CD1c-positive myeloid dendritic cell (primary cell): ENCODE data around the gene DAB2IP.

Source experiments
- DNase-seq: peaks from one replicate; pipeline ENCODE4 v3.0.0-alpha.2; 2016; ENCODE audit errors: extremely low spot score

The DAB2IP gene

DNA sequence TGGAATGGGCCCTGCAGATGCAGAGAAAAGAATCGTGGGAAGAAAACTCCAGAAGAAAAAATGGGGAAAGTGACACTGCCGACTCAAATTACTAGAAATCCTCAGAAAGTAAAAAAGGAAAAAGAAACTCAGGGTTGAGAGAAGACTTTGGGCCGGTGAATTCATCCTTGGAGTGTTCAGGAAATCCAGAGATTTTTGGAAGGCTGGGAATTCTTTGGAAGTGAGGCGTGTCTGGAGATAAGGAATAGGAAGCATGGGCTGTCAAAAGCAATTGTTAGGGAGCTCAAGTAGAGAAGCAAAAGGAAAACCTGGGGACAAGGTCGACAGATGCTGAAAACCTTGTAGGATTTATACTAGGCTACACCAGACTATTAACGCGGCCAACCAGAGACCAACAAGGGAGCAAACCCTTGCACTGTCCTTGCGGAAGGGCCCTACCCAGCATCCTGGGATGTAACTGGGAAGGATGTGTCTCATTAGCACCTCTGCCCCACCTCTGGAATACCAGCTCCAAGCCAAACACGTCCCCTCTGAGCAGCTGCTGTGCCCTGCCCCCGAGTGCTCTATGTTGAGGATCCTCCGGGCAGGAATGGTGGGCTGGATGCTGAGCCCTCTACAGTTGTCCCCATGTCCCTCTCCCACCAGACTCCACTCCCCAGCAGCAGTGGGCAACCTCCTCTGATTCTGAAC lies 11.6 kb downstream of the DAB2IP start:
- no peak for DNase-seq

DNA sequence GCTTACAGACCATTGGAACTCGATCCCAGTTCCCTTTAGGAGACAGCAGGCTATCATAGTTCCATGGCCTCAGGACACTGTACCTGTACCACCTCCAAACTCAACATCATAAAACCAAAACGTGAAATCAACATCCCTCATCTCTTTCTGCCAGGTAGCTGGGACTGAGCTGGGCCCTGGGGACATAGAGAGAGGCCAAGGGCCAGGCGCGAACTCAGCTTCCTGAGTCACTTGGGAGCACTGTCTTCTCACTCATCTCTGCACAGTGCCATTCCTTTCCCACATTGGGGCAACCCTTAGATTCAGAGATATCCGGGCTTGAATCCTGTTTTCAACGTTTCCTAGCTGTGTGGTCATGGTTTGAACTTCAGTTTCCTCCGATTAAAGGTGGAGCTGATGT lies 12.2 kb downstream of the DAB2IP start:
- DNase-seq = no peak

GRCh38 chr9:121666294-121666693 lies 14.9 kb downstream of the DAB2IP start:
- DNase-seq = no peak

GRCh38 chr9:121667214-121667613 lies 15.8 kb downstream of the DAB2IP start:
- DNase-seq = no peak

DNA sequence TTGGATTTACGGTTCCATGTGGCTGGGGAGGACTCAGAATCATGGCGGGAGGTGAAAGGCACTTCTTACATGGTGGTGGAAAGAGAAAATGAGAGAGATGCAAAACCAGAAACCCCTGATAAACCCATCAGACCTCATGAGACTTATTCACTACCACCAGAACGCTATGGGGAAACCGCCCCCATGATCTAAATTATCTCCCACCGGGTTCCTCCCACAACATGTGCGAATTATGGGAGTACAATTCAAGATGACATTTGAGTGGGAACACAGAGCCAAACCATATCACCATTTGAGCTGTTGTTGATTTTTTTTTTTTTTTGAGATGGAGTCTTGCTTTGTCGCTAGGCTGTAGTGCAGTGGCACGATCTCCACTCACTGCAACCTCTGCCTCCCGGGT lies 16.5 kb downstream of the DAB2IP start:
- no peak for DNase-seq

GRCh38 chr9:121670431-121670830 lies 19.0 kb downstream of the DAB2IP start:
- DNase-seq = peak; percentile 74

DNA sequence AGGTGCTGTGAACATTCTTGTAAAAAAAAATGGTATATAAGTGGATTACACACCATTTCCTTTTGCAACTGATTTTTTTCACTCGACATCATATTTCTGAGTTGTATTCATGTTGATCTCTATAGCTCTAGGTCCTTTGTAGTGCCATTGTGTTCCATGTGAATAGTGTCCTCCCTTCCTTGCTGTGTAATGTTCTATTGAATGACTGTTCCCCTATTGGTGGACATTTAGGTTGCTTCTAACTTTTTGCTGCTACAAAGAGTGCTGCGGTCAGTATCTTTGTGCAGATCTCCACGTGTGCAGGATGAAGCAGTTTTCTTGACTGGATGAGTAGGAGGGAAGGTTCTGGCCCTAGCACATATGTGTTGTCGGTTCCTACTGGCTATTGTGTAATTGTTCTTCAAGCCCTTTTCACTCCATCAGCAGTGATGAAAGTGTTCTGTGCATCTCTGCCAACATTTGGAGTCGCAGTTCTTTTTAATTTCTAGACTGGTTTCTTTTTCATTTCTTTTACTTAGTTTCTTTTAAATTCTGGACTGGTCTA lies 20.2 kb downstream of the DAB2IP start:
- DNase-seq = peak; percentile 3

DNA sequence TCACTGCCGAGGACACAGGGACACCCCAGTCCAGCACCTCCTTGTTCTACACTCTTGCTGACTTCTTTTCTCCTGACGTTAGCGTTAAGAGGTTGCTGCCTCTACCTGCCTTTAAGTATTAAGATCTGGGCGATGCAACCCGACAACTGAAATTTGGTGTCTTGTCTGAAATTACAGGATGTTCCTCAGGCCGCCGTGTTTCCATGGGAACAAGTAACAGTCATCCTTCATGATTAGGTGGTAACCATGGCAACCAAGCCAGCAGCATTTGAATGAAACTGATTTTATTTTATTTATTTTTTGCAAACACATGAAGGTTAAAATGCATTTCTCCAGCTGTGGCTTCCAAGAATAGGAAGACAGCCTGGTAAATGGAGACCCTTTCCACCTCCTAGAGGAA lies 20.8 kb downstream of the DAB2IP start:
- DNase-seq = peak; percentile 4

GRCh38 chr9:121672986-121673385 lies 21.6 kb downstream of the DAB2IP start:
- DNase-seq = no peak

DNA sequence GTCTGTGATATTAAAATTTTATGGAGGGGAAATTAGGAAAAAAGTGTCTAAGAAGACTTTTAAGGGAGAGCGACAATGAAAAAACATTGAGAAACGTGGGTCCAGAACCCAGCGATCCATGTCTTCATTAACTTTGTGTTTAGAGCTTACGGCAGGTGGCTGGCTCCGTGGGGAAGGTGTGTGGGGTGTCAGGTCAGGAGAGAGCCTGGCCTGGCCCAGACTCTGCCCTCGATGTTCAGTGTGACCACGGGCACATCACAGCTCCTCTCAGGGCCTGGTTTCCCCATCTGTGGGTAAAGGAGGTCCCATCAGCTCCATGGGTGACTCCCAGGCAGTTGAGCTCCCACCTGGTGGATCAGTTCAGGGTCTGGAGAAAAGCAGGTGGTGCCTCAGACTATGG lies 22.1 kb downstream of the DAB2IP start:
- DNase-seq = no peak

- DNase-seq = no peak
These were observed 22.6 kb downstream of the DAB2IP start for GRCh38 chr9:121674017-121674416.

DNA sequence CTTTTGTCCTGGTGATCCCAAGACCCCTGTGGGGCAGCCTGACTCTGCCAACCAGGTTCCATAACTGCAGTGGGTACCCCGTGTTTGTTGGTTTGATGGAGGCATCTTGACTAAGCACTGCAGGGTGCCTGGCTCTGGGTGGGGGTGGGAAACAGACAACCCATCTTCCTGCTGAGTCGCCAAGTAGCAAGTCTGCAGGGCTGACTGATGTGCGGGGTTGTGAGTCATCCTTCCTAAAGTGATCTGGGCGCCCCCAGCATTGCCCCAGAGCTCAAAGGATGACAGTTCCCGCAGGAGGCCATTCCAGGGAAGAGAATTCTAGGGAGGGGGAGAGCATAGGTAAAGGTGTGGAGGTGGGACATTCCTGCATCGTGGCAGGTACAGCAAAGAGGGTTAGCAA lies 23.5 kb downstream of the DAB2IP start:
- no peak for DNase-seq

DNA sequence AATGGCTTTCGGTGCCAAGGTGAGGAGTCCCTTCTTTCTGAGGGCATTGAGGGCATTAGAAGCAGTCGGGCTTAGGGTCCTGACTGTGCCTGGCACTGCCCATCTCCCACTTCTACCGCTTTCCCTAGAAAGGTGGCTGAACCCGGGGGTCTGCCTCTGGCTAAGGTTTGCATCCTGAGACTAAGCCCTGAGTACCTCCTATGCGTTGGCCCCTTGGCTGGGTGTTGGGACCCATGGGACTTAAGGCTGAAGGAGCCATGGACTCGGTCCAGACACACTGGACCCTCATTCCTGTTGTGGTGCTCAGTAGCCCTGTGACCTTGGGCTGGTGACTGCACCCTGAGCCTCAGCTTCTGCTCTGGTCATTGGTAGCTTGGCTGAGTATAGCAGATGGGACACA lies 23.9 kb downstream of the DAB2IP start:
- DNase-seq = no peak

DNA sequence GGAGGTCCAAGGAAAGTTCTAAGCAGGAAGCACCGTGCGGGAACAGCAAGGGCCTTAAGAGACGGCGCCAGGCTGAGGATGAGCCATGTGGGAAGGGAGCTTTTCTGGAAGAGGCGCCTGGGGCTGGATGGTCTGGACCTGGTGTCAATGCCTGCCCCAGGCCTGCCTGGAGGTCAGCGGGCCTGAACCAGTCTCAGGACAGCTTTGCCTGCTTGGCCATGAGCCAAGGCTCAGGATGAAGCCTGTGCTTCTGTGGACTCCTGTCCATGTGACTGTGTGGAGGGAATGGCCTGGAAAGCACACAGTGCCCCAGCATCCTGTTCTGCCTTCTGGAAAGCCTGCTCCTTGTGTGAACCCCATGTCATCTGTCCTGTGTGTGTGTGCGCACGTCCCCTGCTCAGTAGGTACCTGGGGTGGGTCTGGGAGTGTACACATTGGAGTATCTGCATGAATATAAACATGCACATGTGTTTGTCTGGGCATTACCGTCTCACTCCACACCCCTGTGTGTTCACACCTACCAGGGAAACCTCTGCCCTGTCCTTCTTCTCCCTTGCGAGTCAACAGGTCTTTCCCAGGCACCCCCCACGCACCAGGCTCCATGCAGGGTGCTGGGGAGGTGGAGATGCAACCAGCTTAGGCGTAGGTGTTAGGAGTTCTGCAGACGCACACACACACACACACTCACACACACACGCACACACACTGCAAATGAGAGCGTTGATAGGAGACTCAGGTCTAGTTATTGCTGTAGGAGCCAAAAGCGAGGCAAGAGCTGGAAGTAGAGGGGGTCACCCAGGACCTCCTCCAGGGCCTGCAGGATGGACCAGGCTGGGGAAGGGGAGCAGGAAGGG lies 24.8 kb downstream of the DAB2IP start:
- no peak for DNase-seq

DNA sequence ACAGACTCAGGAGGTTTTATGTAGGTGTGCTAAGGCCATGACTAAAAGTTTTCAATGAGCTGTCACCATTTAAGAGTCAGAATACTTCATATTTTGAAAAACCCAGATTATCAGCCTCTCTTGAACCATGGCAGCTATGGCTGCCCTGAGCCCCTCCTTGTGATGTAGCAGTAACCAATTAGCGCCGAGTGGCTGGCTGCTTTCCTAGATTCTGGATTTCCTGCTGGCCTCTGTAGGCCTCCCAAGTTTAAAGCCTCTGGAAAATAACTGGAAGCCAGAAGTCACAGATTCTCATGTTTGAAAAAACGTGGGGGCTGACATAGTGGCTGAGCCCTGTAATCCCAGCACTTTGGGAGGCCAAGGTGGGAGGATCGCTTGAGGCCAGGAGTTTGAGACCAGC lies 25.5 kb downstream of the DAB2IP start:
- no peak for DNase-seq

GRCh38 chr9:121678501-121679022 lies 27.1 kb downstream of the DAB2IP start:
- no peak for DNase-seq

DNA sequence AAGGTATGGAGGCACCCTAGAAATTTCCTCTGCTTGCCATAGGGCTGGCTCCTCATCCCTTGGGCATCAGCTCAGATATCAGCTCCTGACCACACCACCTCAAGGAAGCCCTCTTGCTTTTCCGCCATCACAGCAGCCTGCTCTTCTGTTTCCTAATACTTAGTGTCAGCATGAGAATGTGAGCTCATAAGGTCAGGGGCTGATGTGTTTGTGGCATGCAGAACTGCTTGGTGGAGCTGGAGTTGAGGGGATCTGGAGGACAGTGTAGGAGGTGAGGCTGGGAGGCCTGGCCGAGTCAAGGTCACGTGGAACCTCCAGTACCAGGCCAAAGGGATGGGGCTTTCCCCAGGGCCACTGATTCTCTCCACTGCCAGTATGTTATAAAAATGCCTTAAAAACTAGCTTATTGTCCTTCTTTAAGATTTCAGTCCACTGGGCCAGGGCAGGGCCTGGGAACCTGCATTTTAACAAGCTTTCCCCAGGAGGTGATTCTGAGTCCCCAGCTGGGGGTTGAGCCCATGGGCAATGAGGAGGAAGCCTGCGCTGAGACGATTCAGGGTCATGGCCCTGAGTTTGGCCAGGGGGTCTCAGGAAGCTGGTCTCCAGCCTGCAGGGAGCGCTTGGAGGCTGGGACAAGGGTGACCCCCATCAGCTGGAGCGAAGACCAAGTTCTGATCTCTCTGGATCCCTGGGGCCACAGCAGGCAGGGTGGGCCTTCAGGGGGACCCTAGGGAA lies 28.6 kb downstream of the DAB2IP start:
- DNase-seq = peak; percentile 15

- no peak for DNase-seq
These were observed 30.0 kb downstream of the DAB2IP start for GRCh38 chr9:121681404-121681803.

- no peak for DNase-seq
These were observed 30.8 kb downstream of the DAB2IP start for GRCh38 chr9:121682201-121682600.

DNA sequence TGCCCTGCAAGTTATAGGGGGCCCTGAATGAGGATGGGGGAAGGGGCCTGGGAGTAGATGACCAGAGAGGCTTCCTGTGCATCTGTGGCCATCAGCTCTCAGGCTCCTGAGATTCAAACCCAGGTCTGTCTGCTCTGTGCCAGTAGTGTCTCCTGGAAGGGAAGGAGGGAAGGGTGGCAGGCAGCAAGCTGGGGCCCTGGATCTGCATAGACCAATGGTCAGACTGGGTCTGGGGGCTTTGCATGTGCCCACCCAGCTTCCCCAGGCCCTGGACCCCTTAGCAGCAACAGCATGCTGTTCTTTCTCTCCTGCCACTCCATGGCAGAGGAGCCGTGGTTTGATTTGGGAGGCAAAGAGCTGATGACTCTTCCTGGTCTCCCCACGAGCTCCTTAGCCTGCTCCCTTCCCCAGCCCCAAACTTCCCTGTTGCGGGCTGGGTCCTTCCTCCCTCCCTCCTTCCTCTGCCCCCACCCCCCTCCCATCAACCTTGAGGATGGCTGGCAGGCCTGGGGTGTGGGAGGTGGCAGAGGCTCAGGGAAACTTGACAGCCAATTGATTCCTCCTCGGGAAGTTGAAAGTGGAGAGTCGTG lies 31.6 kb downstream of the DAB2IP start:
- no peak for DNase-seq

GRCh38 chr9:121683652-121684051 lies 32.2 kb downstream of the DAB2IP start:
- DNase-seq = no peak
